Renal pelvis (tissue), 4 donors: ENCODE results near the gene PCSK2. TPM values are rescaled to one million over a fixed set of nuclear protein-coding genes. Genes with fewer than 3 reads are reported as not detected.

Experiments used
- DNase-seq: peaks from one replicate; pipeline ENCODE4 v3.0.0-alpha.2; 2013
- polyA plus RNA-seq, 3 donors: library from polyadenylated mRNA; unstranded; fragments of 120-200 nt; gene quantifications; one replicate each; pipeline ENCODE4 v1.2.1, GENCODE V29; 2013; ENCODE audit not compliant: insufficient read length in 3 of 3

Gene PCSK2
- polyA plus RNA-seq, 3 donors = 0.62 to 1.0 (median 0.62) TPM

GRCh38 chr20:17533396-17533795 lies 306.6 kb downstream of the PCSK2 start:
- DNase-seq = no peak

- no peak for DNase-seq
These were observed 307.2 kb downstream of the PCSK2 start for GRCh38 chr20:17534077-17534476.
